ENCODE data around the gene HIRA.

Gene HIRA

GRCh38 chr22:19360862-19361261, 70.7 kb downstream of the HIRA start:
- in situ Hi-C loops (cut with HindIII; ENCODE audit: low sequenced_read_pairs): no loop called here
- no peak for TF ChIP-seq CTCF (IDR thresholded peaks at IDR 0.05; ENCODE audit: low read depth, low read length)
- no peak for DNase-seq (ENCODE audit: low read depth, low spot score)
- H3K4me3 ChIP-seq (ENCODE audit: low read depth, low read length): no peak overlapping the region

- H3K4me3 ChIP-seq (ENCODE audit: low read depth, low read length): no peak overlapping the region
- in situ Hi-C loops (cut with HindIII; ENCODE audit: low sequenced_read_pairs): no loop called here
These were observed 71.2 kb downstream of the HIRA start for GRCh38 chr22:19360300-19360792.

GRCh38 chr22:19359554-19360299, 71.8 kb downstream of the HIRA start:
- H3K4me3 ChIP-seq (ENCODE audit: low read depth, low read length): no peak overlapping the region
- no peak for DNase-seq (ENCODE audit: low read depth, low spot score)
- TF ChIP-seq CTCF (IDR thresholded peaks at IDR 0.05; ENCODE audit: low read depth, low read length): no peak
- in situ Hi-C loops (cut with HindIII; ENCODE audit: low sequenced_read_pairs): no loop called here

More at GRCh38 chr22:19360300-19360792, 71.2 kb downstream of the HIRA start:
- no peak for DNase-seq (ENCODE audit: low read depth, low spot score)
- TF ChIP-seq CTCF (IDR thresholded peaks at IDR 0.05; ENCODE audit: low read depth, low read length): no peak

- DNase-seq (ENCODE audit: low read depth, low spot score): no peak
These were observed 72.6 kb downstream of the HIRA start for GRCh38 chr22:19358703-19359553.

GRCh38 chr22:19358195-19358594, 73.3 kb downstream of the HIRA start:
- TF ChIP-seq CTCF (IDR thresholded peaks at IDR 0.05; ENCODE audit: low read depth, low read length): no peak

More at GRCh38 chr22:19358703-19359553, 72.6 kb downstream of the HIRA start:
- H3K4me3 ChIP-seq (ENCODE audit: low read depth, low read length): no peak overlapping the region
- in situ Hi-C loops (cut with HindIII; ENCODE audit: low sequenced_read_pairs): no loop called here
- TF ChIP-seq CTCF (IDR thresholded peaks at IDR 0.05; ENCODE audit: low read depth, low read length): no peak

GRCh38 chr22:19357270-19358105, 74.0 kb downstream of the HIRA start:
- no peak for DNase-seq (ENCODE audit: low read depth, low spot score)
- in situ Hi-C loops (cut with HindIII; ENCODE audit: low sequenced_read_pairs): no loop called here
- no peak overlapping the region for H3K4me3 ChIP-seq (ENCODE audit: low read depth, low read length)
- TF ChIP-seq CTCF (IDR thresholded peaks at IDR 0.05; ENCODE audit: low read depth, low read length): no peak

More at GRCh38 chr22:19358195-19358594, 73.3 kb downstream of the HIRA start:
- H3K4me3 ChIP-seq (ENCODE audit: low read depth, low read length): no peak overlapping the region
- DNase-seq (ENCODE audit: low read depth, low spot score): no peak
- in situ Hi-C loops (cut with HindIII; ENCODE audit: low sequenced_read_pairs): no loop called here

Measured in astrocyte of the spinal cord (primary cell).